ENCODE data around the gene OXNAD1.

The OXNAD1 gene

GRCh38 chr3:16329036-16329825, 64.2 kb downstream of the OXNAD1 start:
- no peak for DNase-seq

GRCh38 chr3:16329826-16330129, 64.8 kb downstream of the OXNAD1 start:
- no peak for DNase-seq

- DNase-seq: no peak
These were observed 65.3 kb downstream of the OXNAD1 start for GRCh38 chr3:16330351-16330750.

- DNase-seq: no peak
These were observed 66.4 kb downstream of the OXNAD1 start for GRCh38 chr3:16331319-16331883.

DNA sequence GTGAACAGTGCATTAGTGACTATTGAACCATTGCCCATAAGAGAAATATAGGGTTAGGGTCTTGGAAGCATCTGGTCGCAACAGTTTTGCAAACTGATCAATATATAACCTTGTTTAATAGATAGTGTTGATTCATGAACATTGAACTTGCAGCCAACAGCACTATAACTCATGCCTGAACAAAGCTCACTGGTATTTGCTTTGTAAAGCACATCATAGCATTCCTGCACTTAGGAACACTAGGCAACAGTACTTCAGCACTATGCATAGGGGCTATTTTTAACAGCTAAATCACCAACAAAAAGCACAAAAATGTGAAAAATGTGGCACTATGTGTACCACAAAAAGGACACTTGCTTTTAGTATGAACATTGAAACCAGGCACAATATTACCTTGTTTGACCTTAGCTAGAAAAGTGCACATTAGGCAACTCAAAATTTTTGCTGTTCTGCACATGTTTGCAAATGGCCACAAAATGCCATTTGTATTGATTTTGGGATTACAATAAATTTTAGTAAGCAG, 68.0 kb downstream of the OXNAD1 start:
- DNase-seq: no peak

- DNase-seq: no peak
These were observed 69.9 kb downstream of the OXNAD1 start for GRCh38 chr3:16334909-16335308.

GRCh38 chr3:16335333-16335732, 70.3 kb downstream of the OXNAD1 start:
- DNase-seq: no peak

DNA sequence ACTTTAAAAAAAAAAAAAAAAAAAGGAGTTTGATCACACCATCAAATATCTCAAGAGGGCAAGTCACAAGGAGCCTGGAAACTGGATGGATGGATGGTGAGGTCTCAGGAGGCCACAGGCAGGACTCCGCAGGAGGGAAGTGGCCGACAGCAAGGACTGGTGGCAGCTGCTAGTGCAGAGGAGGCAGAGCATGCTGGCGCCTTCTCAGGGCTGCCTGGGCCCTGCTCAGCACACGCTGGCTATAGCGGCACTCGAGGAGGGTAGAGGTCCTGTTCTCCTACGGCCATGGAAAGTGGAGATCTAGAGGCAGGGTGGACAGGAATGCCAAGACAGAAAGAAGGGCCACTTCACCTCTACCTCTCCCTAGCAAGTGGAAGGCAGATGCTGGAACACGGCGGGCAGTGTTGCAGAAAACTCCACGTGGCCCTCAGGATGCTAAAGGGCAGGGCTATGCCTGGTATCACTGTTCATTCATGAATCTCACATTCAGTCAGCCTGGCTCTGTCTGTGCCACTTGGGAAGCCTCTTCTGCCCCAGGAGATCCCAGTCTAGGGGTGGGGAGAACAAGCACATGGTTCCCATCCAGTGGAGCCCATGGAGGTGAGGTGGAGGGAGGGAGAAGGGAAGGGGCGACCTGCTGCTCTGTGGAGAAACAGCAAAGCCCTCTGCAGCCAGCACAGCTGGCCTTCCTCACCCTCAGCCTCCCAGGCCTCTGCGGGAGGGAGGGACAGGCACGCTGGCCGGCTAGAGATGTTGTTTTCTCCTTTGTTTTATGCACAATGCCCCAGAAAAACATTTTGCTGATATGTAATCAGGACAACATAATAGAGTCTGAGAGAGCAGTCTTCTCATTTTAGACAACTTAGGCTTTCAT, 71.0 kb downstream of the OXNAD1 start:
- no peak for DNase-seq

GRCh38 chr3:16336825-16337224, 71.8 kb downstream of the OXNAD1 start:
- DNase-seq: no peak

- peak; percentile 45 to 68 (median 66) for DNase-seq
These were observed 73.0 kb downstream of the OXNAD1 start for GRCh38 chr3:16337856-16338540.

DNA sequence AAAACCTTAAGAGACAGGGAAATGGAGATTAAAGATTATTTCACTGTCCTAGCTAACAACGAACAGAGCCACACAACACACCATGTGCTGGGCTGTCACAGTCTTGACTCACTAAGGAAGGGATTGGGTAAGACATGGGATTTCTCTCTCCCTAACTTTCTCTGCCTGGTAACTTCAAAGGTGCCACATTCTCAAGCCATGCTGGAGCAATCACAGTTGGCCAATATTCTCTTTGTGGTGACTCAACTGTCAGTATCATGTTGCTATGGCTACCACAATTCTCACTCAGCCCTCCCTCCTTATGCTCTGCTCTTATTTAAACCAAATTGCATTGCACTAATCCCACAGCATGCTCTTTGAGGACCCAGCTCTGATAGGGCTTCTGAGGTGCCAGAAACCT, 74.0 kb downstream of the OXNAD1 start:
- peak; percentile 70 to 92 (median 82) for DNase-seq

DNA sequence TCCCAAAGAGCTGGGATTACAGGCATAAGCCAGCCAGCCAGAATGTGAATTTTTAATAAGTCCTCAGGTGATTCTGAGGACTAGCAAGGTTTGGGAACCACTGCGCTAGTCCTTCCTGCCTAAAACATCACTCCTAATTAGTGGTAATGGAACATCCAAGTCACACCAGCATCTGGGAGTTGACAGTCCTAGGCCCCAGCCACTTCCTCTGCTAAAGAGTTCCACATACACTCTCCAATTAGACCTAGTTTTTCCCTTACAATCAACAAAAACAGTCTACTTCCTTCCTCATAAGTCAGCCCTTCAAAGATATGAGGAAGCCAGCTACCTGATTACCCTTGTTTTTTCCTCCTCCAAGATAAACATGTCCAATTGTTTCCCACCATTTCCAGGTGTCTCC, 78.1 kb downstream of the OXNAD1 start:
- DNase-seq: peak in 3 of 4 experiments; percentile 26 to 40 (median 35)

DNA sequence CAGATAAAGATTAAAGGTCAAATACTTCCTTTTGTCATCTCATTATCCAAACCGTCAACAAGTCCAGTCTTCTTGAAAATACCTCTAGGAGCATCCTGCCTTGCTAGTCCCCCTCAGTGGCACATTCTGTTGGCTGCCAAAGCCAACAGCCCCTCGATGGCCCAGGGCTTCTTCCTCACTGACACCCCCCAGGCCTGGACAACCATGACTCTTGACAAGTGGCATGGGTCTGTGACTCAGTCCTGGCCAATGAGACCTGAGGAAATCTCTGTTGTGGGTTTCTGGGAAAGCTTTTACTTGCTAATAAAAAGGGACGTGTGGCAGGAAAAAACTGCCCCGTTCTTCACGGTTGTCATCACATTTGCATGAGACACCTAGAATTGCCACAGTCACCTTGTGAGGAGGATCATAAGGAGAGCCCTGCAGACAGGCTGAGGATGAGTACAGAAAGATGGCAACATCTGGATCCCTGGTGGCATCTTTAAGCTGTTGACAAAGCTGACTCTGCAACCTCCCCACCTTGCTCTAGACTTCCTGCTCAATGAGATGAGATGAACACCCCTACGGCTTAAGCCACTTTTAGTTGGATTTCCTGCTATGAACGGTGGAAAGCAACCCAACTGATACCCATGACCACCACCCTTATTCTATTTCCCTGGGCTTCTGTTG, 81.5 kb downstream of the OXNAD1 start:
- DNase-seq: no peak

DNA sequence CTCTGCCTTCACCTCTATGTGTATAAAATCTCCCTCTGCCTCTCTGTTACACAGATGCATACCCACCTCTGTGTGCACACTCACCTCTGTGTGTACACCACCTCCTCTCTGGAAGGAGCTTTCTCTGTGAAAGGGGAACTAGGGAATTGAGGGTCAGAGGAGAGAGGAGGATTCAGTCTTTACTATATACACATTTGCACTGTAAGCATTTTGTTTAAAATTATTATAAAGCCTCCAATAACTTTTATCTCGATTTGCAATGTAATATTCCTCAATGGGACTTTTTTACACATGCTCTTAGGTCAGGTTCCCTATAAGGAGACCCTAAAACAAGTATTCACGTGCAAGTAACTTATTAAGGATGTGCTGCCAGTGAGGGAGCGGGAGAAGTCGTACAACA, 82.5 kb downstream of the OXNAD1 start:
- no peak for DNase-seq

DNA sequence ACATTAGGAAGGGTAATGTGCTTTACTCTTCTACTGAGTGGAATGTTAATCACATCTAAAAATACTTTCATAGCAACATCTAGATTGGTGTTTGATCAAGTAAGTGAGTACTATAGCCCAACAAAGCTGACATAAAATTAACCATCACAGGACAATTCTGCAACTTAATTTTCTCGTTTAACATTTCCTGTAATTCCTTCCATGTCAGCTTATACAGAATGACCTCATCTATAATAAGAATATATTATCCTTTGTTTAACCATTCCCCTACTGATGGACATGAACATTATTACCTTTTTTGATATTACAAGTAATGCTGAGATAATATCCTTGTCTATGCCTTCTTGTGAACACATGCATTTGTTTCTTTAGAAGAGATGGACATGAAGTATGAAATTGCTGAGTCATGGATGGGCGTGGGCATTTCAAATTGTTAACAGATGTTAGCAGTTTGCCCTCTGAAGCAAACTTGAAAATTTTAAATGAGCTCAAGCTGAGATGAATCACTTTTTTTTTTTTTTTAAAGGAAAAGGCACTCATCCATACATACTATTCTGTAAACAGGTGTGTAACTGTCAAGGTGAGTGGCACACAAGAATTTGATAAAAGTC, 85.1 kb downstream of the OXNAD1 start:
- no peak for DNase-seq

DNA sequence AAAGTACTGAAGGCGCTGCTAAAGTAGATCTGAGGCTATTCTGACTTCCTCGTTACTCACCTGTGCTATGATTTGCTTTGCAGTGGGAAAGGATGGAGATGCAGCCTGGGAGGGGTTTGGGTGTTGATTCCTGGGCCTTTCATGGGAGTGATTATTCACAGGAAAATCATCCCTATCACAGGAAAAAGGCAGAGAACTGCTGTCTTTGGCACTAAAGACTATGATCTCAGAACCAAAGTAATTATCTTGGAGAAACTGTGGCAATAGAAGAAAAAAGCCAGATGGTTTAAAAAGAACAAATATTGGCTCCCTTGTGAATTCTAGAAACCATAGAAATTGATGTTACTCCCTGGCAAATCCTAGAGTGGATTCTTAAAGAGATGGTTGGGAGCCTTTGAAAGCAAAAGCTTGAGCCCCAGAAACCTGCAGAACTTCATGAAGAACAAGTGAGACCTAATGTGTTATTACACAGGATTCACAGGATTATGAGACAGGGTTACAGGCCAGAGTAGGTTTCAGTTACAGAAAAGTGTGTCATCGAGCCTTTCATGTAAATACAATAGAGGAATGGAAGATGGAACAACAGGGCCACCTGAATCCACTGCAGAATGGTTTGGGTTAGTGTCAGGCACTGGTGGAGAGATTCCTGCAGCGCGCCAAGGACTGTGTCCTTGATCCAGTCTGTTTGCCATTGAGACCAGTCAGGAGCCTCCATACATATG, 85.7 kb downstream of the OXNAD1 start:
- no peak for DNase-seq

GRCh38 chr3:16352428-16352827, 87.4 kb downstream of the OXNAD1 start:
- no peak for DNase-seq

DNA sequence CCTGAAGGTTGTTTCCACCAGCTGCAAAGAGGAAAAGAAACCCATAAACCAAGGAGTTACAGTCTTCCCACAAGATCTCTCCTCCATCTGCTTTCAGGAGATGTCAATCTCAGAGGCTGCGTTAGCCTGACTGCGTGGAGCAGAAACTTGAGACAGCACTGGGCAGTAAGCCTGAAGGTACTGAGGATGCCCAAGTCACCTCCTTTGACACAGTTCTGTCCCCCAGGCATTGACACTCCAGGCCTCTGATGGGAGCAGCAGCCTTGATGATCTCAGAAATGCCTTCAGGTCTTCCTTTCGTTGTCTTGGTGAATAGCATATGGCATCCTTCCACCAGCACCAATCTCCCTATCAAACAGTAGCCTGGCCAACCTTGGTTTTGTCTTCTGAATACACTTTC, 89.3 kb downstream of the OXNAD1 start:
- DNase-seq: no peak
